H54 (cell line): ENCODE measurements around the gene ABCC9.

Source experiments
- DNase-seq: peaks from one replicate; pipeline ENCODE4 v3.0.0; 2011; ENCODE audit warnings: low spot score, mixed read lengths; ENCODE audit not compliant: insufficient read length
- FAIRE-seq: peaks from 3 replicates; lab custom pipeline; 2011; peaks lifted over from hg19 to GRCh38; lab: Jason Lieb, UNC
- POLR2A ChIP-seq: IDR thresholded peaks from 2 replicates; pipeline ENCODE4 v1.6.1; 2011; ENCODE audit warnings: low read depth, mild to moderate bottlenecking, low read length

ABCC9 gene

GRCh38 chr12:21775133-21775820 lies 165.9 kb downstream of the ABCC9 start:
- DNase-seq (no peak), FAIRE-seq (no peak)
- TF ChIP-seq POLR2A, result no peak

- DNase-seq (no peak), FAIRE-seq (no peak)
- TF ChIP-seq POLR2A, result no peak
These were observed 166.7 kb downstream of the ABCC9 start, which contains the start of gene KCNJ8 for GRCh38 chr12:21774358-21775132. KCNJ8 (minus strand) TSS chr12:21774706; CDS start chr12:21773616, 1,090 bp downstream.

DNA sequence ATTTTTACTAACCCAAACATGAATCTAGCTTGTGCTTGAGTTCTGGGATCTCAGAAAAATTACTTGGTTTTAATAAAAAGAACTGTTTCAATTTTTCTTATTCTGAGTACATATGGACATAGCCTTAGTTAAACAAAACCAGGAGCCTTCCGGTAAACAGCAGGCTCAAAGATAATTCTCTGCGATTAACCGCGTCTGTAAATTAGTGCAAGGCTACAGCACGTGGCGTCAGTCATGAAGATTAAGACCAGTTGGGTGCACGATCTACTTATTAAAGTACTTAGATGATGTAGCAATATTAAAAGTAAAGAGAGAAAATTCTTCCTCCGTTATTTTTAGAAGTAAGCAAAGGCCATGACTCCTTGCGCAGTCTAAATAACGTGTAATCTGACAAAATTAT lies 167.4 kb downstream of the ABCC9 start:
- FAIRE-seq (no peak), DNase-seq (no peak)
- TF ChIP-seq POLR2A, result no peak

DNA sequence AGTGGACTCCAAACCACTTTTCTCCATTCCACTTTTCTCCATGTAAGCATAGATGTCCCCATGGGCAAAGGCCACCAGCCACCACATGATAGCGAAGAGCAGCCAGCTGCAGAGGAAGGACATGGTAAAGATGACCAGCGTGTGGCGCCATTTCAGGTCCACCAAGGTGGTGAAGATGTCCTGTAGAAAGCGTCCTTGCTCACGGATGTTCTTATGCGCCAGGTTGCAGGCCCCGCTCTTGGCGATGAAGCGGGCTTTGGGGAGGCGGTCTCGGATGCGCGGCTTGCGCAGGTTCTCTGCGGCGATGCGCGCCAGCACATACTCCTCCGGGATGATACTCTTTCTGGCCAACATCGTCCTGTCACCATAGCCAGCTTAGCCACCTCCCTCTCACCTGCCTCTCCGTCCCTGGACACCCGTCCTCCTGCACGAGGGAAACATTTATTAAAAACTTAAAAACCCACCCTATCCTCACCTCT lies 167.9 kb downstream of the ABCC9 start:
- TF ChIP-seq POLR2A, result no peak
- no peak for FAIRE-seq
- DNase-seq, result no peak

DNA sequence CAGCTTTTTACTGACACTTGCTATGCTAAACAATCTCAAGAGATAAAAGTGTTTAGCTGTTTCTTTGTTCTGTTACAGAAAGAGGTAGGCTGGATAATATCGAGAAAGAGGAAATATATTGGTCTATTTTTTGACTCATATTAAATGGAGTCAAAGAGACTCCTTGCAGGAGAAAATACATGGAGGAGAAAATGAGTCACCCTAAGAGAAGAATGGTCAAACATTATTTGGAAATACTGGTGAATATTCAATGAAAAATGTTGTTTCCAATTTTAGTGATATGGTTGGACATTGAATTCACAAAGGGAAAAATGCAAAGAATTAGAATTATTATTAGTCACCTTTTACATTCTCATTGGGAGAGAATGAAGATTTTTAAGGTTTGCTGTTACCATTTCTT lies 169.9 kb downstream of the ABCC9 start:
- DNase-seq, result no peak

DNA sequence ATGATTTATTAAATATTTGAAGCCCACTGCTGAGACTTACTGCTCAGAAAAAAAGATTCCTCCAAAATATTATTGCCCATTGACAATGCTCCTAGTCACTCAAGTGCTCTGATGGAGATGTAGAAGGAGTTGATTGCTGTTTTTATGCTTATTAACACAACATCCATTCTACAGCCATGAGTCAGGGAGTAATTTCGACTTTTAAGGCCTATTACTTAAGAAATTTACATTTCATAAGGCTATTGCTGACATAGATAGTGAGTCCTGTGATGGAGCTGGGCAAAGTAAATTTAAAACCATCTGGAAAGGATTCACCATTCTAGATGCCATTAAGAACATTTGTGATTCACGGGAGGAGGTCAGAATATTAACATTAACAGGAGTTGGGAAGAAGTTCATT lies 171.9 kb downstream of the ABCC9 start:
- FAIRE-seq (no peak), DNase-seq (no peak)
- no peak for TF ChIP-seq POLR2A

More for the DNA sequence above, 169.9 kb downstream of the ABCC9 start:
- FAIRE-seq, result no peak
- no peak for TF ChIP-seq POLR2A

DNA sequence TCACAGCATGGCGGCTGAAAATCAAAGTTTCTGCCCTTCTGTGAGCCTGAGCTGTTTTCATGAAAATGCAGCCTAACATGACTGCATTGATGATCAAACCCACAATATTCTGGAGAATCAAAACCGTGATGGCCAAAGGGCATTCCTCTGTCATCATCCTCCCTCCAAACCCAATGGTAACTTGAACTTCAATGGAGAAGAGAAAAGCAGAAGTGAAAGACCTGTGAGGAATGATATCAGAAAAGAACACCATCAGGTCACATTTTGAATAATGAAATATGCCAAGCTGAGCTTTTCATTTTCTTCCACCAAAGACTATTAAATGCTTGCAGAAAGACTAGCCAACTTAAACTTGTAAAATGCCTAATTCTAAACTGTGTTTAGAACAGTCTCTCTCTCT lies 174.8 kb downstream of the ABCC9 start:
- TF ChIP-seq POLR2A, result no peak
- FAIRE-seq (no peak), DNase-seq (no peak)

DNA sequence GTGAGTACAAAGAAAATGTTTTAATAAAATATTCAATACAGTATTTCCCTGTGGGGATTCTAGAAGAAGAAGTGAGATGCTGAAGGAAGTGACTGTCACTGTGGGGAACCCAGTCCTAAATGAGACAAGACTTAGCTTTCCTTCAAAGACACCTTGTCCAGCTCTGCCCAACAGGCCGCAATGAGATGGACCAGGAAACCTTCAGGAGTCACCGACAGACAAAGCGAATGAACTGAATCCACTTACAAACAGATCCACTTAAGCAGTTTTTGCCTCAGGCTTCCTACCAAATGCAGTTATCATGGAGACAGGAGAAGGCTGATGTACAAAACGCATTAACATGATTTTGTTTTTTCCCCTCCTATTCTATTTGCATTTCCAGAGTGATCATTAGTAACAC lies 176.3 kb downstream of the ABCC9 start:
- no peak for FAIRE-seq
- no peak for DNase-seq
- no peak for TF ChIP-seq POLR2A

- no peak for TF ChIP-seq POLR2A
- no peak for DNase-seq
- no peak for FAIRE-seq
These were observed 177.2 kb downstream of the ABCC9 start for GRCh38 chr12:21764065-21764464.

DNA sequence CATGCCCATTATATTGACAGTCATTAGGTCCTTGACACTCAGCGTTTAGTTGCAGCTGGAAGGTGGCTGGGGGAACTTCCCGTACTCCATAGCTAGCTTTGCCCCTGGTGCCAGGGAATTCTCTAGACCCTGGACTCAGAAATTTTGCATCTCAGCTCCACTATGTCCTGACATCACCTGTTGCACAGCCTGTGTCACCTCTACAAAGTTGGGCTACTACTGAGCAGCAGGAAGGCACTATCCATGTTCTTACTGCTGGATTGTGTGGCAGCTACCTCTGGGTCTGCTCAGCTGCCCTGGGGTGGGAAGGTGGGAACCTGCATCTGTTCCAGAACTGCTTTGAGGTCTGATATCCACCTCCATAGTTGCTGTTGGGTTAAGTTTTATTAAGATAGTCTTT lies 177.7 kb downstream of the ABCC9 start:
- no peak for TF ChIP-seq POLR2A
- DNase-seq, result no peak
- no peak for FAIRE-seq

- no peak for TF ChIP-seq POLR2A
- FAIRE-seq (no peak), DNase-seq (no peak)
These were observed 181.5 kb downstream of the ABCC9 start for GRCh38 chr12:21759737-21760136.

- no peak for TF ChIP-seq POLR2A
- no peak for FAIRE-seq
- no peak for DNase-seq
These were observed 183.5 kb downstream of the ABCC9 start for GRCh38 chr12:21757735-21758134.

DNA sequence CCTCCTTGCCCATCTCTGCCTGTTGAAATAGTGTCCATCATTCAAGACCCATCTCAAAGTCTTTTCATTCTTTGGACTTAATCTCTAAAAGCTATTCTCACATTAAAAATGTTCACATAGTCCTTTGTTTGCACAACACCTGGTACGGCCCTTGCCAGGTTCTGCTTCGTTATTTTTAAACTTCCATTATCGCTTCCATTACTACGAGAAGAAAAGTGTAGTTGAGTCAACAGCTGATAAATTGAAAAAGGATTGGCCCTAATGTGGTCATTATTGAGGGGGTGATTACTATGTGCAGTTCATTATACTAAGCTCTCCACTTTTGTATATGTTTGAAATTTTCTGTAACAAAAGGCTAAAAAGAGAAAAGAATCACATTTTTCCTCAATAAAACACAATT lies 184.5 kb downstream of the ABCC9 start:
- no peak for TF ChIP-seq POLR2A
- no peak for FAIRE-seq
- DNase-seq, result no peak

- TF ChIP-seq POLR2A, result no peak
- FAIRE-seq (no peak), DNase-seq (no peak)
These were observed 189.7 kb downstream of the ABCC9 start for GRCh38 chr12:21751517-21751916.
